Smooth muscle cell (in vitro differentiated cells): Measurements from ENCODE around the gene NID1. TPM values are rescaled to one million over a fixed set of nuclear protein-coding genes. Genes with fewer than 3 reads are reported as not detected.

Source experiments
- DNase-seq: peaks from one replicate; lab custom pipeline; 2025; ENCODE audit not compliant: unreplicated experiment; lab: John Stamatoyannopoulos, UW
- H2AFZ ChIP-seq: fragments of 200-600 bp; sonication (generic); 2 replicates; pipeline ENCODE4 v1.6.0; 2016; ENCODE audit warnings: antibody characterized with exemption, low read depth, mild to moderate bottlenecking
- H3F3A ChIP-seq: fragments of 200-600 bp; sonication (generic); 2 replicates; pipeline ENCODE4 v1.6.0; 2017; ENCODE audit warnings: antibody characterized with exemption, low read depth
- H3K27ac ChIP-seq: fragments of 200-600 bp; sonication (generic); 2 replicates; pipeline ENCODE4 v1.5.1; 2016; ENCODE audit warnings: low read depth, mild to moderate bottlenecking
- H3K27me3 ChIP-seq: fragments of 200-600 bp; sonication (generic); 2 replicates; pipeline ENCODE4 v1.6.1; 2016; ENCODE audit warnings: low read depth, mild to moderate bottlenecking
- H3K36me3 ChIP-seq: fragments of 200-600 bp; sonication (generic); 2 replicates; pipeline ENCODE4 v1.5.1; 2016; ENCODE audit warnings: low read depth
- H3K4me1 ChIP-seq: fragments of 200-600 bp; sonication (generic); 2 replicates; pipeline ENCODE4 v1.5.1; 2016; ENCODE audit warnings: low read depth
- H3K4me2 ChIP-seq: fragments of 200-600 bp; sonication (generic); 2 replicates; pipeline ENCODE4 v1.6.0; 2016; ENCODE audit warnings: mild to moderate bottlenecking
- H3K4me3 ChIP-seq: fragments of 200-600 bp; sonication (generic); 2 replicates; pipeline ENCODE4 v1.5.1; 2016; ENCODE audit warnings: mild to moderate bottlenecking
- H3K79me2 ChIP-seq: fragments of 200-600 bp; sonication (generic); 2 replicates; pipeline ENCODE4 v1.6.0; 2016; ENCODE audit warnings: low read depth, mild to moderate bottlenecking
- H3K9ac ChIP-seq: fragments of 200-600 bp; sonication (generic); 2 replicates; pipeline ENCODE4 v1.6.0; 2016; ENCODE audit warnings: low read depth
- H3K9me3 ChIP-seq: fragments of 200-600 bp; sonication (generic); replicated peaks from 2 replicates; pipeline ENCODE4 v1.5.1; 2016; ENCODE audit warnings: low read depth
- H4K20me1 ChIP-seq: fragments of 200-600 bp; sonication (generic); 2 replicates; pipeline ENCODE4 v1.6.0; 2016; ENCODE audit warnings: low read depth
- CTCF ChIP-seq: fragments of 200-600 bp; sonication (generic); IDR thresholded peaks from 2 replicates; pipeline ENCODE4 v1.5.1; 2017; ENCODE audit warnings: borderline replicate concordance, mild to moderate bottlenecking, antibody characterized with exemption; ENCODE audit not compliant: insufficient read depth, poor library complexity, severe bottlenecking
- WGBS: methylation state at CpG from one replicate; pipeline ENCODE4 v1.1.7; 2016; ENCODE audit warnings: low lambda C conversion rate; 5-methylcytosine and 5-hydroxymethylcytosine counted together
- polyA plus RNA-seq: library from polyadenylated mRNA; unstranded; fragments of >200 nt; fragmentation: Nextera tagmentation; extraction: Ambion mirVana; gene quantifications from 2 replicates; pipeline ENCODE4 v1.2.1, GENCODE V29; 2016
- total RNA-seq: library from RNA; depleted of rRNA; stranded (reverse); fragments of >200 nt; gene quantifications from 2 replicates; pipeline ENCODE4 v1.2.3, GENCODE V29; 2014

Gene NID1
- total and polyA plus RNA-seq, 2 experiments from 2014 or later: 52.9 to 74.1 TPM

DNA sequence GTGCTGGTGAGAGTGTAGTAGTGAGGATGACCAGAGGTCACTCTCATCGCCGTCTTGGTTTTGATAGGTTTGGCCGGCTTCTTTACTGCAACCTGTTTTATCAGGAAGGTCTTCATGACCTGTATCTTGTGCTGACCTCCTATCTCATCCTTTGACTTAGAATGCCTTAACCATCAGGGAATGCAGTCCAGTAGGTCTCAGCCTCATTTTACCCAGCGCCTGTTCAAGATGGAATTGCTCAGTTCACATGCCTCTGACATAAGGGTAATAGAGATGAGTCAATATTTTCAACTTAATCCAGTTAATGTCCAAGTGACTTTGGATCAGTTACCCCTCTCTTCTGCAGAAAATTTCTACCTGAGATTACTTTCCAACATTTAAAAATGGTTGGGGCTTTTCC lies 4.6 kb downstream of the NID1 start:
- Histone ChIP-seq H4K20me1 (peaks cover 25% of the 10 kb centered on the region), H3K79me2 (peaks cover 75% of the 10 kb centered on the region), H3K27ac (no peak overlapping the region), H3K4me3 (no peak overlapping the region), H3K9me3 (no peaks in the 10 kb centered on the region), H3K27me3 (no peaks in the 10 kb centered on the region), H2AFZ (no peak overlapping the region), H3K4me1 (peaks cover 22% of the 10 kb centered on the region), H3F3A (peaks cover under 1% of the 10 kb centered on the region), H3K36me3 (no peaks in the 10 kb centered on the region), H3K4me2 (no peak overlapping the region), H3K9ac (no peak overlapping the region)
- no peak for DNase-seq
- no peak for TF ChIP-seq CTCF
- 99% methylated on average over 4 of the region's 4 CpGs for WGBS

DNA sequence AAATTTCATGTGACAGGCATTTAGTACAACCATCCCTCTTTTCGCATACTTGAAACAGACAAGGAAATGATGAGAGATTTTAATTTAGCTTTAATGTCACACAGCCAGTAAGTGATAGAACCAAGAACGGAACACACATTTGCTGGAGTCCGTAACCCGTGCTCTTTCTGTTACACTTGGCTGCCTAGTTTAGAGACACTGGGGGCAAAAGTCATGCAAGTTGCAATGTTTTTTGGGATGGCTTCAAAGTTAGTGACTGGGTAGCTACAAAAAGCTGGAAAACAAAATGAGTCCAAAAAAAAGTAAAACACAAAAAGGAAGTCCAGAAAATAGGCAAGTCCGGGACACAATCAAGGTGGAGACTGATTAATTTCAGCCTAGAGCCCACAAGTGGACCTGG lies 5.9 kb downstream of the NID1 start:
- Histone ChIP-seq H3K9me3 (no peaks in the 10 kb centered on the region), H3K4me1 (peaks cover 22% of the 10 kb centered on the region), H3K9ac (no peak overlapping the region), H4K20me1 (peaks cover 25% of the 10 kb centered on the region), H3K79me2 (peaks cover 79% of the 10 kb centered on the region), H3K36me3 (no peaks in the 10 kb centered on the region), H3K27ac (no peak overlapping the region), H3K27me3 (no peaks in the 10 kb centered on the region), H3F3A (no peaks in the 10 kb centered on the region), H2AFZ (no peak overlapping the region), H3K4me3 (no peak overlapping the region), H3K4me2 (no peak overlapping the region)
- no peak for DNase-seq
- 93% methylated on average over 5 of the region's 5 CpGs for WGBS
- TF ChIP-seq CTCF: no peak

DNA sequence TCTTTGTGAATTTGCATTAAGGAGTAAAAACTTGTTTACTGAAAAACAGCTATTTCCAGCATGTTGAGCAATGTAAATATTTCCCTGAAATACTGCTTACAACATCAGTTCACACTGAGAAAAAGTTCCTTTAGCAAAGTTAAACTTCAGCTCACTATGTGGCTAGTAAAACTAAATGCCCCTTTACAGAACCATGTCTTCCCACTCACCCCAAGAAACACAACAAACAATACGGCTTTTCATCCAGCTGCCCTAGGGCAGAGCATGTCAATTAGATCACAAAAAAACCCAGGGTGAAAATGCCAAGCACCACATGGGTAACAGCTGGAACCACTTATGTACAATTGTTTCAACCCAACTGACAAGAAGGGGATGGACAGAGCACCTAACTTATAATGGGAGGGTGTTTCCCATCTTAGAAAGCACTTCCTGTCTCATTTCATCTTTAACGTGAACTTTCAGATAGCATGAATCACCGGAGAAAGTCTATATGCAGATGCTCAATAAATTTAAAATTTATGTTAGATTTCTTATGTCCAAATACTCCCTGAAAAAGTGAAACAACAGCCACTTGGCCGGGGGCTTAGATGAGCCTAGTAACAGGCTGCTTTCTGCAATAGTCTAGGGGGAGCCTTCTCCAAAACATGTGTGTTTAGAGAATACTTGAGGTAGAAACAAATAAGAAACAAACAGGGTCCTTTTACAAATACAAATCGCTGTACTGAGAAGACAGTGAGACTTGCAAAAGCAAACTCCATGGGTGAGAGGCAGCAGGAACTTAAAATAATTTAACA lies 6.6 kb downstream of the NID1 start:
- Histone ChIP-seq H4K20me1 (peaks cover 25% of the 10 kb centered on the region), H3K27ac (no peak overlapping the region), H3K9ac (no peak overlapping the region), H3K79me2 (peaks cover 78% of the 10 kb centered on the region), H3K27me3 (no peaks in the 10 kb centered on the region), H2AFZ (no peak overlapping the region), H3F3A (no peaks in the 10 kb centered on the region), H3K4me2 (peak overlapping the region; percentile 54), H3K9me3 (no peaks in the 10 kb centered on the region), H3K4me1 (peaks cover 18% of the 10 kb centered on the region), H3K4me3 (no peak overlapping the region), H3K36me3 (no peaks in the 10 kb centered on the region)
- no peak for TF ChIP-seq CTCF
- no peak for DNase-seq
- 53% methylated on average over 5 of the region's 5 CpGs for WGBS

DNA sequence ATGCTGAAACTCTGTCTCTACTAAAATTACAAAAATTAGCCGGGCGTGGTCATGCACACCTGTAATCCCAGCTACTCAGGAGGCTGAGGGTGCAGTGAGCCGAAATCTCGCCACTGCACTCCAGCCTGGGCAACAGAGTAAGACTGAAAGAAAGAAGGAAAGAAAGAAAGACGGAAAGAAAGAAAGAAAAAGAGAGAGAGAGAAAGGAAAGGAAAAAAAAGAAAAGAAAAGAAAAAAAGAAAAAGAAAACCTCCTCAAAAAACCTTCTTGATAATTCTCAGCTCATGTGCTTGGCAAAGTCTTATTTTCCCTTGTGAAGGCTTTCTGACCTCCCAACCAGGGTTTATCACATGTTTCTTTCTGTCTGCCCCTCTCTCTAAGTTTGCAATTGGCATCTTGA lies 7.3 kb downstream of the NID1 start:
- H3K36me3 ChIP-seq: no peaks in the 10 kb centered on the region
- no peak overlapping the region for H3K27ac ChIP-seq
- peaks cover 26% of the 10 kb centered on the region for H4K20me1 ChIP-seq
- DNase-seq: no peak
- H3K9me3 ChIP-seq: no peaks in the 10 kb centered on the region
- 92% methylated on average over 5 of the region's 5 CpGs for WGBS
- peaks cover 72% of the 10 kb centered on the region for H3K79me2 ChIP-seq
- no peaks in the 10 kb centered on the region for H3K27me3 ChIP-seq
- no peak overlapping the region for H3K4me3 ChIP-seq
- no peaks in the 10 kb centered on the region for H3F3A ChIP-seq
- H3K9ac ChIP-seq: no peak overlapping the region
- H3K4me2 ChIP-seq: no peak overlapping the region
- H3K4me1 ChIP-seq: peaks cover 18% of the 10 kb centered on the region
- TF ChIP-seq CTCF: no peak
- H2AFZ ChIP-seq: no peak overlapping the region
